Measurements from ENCODE around the gene SPRR2G. TPM values are rescaled to one million over a fixed set of nuclear protein-coding genes. Genes with fewer than 3 reads are reported as not detected.

SPRR2G gene
- total and polyA plus RNA-seq, 2 experiments from 2014 or later = not detected

GRCh38 chr1:153168686-153169085 lies 18.0 kb upstream of the SPRR2G start:
- H3K4me1 Mint-ChIP-seq = no peaks in the 10 kb centered on the region; the same call in 2 of the 3 replicates
- no peaks in the 10 kb centered on the region for H3K27me3 ChIP-seq (ENCODE audit: insufficient read depth)
- no peaks in the 10 kb centered on the region; the same call in none of the 3 replicates for H3K9me3 Mint-ChIP-seq

GRCh38 chr1:153155541-153155940 lies 4.9 kb upstream of the SPRR2G start:
- no peaks in the 10 kb centered on the region for H3K27me3 ChIP-seq (ENCODE audit: insufficient read depth)
- TF ChIP-seq REST (IDR thresholded peaks at IDR 0.05; ENCODE audit: unreplicated experiment) = no peak
- TF ChIP-seq JUNB (IDR thresholded peaks at IDR 0.05; ENCODE audit: unreplicated experiment) = no peak
- TF ChIP-seq EZH2phosphoT487 (IDR thresholded peaks at IDR 0.05; ENCODE audit: unreplicated experiment) = no peak

More at GRCh38 chr1:153168686-153169085, 18.0 kb upstream of the SPRR2G start:
- Histone ChIP-seq H3K79me2 (replicated peaks; ENCODE audit: insufficient read depth) (no peaks in the 10 kb centered on the region), H3K4me3 (no peak overlapping the region), H3K36me3 (ENCODE audit: insufficient read depth) (no peaks in the 10 kb centered on the region), H3F3A (replicated peaks; ENCODE audit: low read depth) (no peaks in the 10 kb centered on the region), H2AFZ (no peak overlapping the region), H3K4me1 (ENCODE audit: insufficient read depth) (no peaks in the 10 kb centered on the region), H3K9me2 (ENCODE audit: insufficient read depth) (peaks cover 34% of the 10 kb centered on the region), H4K20me1 (replicated peaks; ENCODE audit: insufficient read depth) (no peaks in the 10 kb centered on the region), H3K27ac (ENCODE audit: low read depth) (no peak overlapping the region), H3K4me2 (no peak overlapping the region)
- H3K27ac Mint-ChIP-seq = no peak overlapping the region
- H3K4me3 Mint-ChIP-seq = no peak overlapping the region
- ATAC-seq (no peak), DNase-seq (ENCODE audit: low spot score) (no peak)
- H3K36me3 Mint-ChIP-seq (ENCODE audit: low read depth) = no peaks in the 10 kb centered on the region
- peaks cover 3% of the 10 kb centered on the region for H3K27me3 Mint-ChIP-seq (ENCODE audit: insufficient read depth, low read depth, poor library complexity)
- no peak for TF ChIP-seq REST (IDR thresholded peaks at IDR 0.05; ENCODE audit: unreplicated experiment)

More at GRCh38 chr1:153155541-153155940, 4.9 kb upstream of the SPRR2G start:
- H3K79me2 ChIP-seq (replicated peaks; ENCODE audit: insufficient read depth) = no peaks in the 10 kb centered on the region
- no peak overlapping the region for H3K27ac Mint-ChIP-seq
- no peak overlapping the region for H3K4me3 ChIP-seq
- peaks cover 13% of the 10 kb centered on the region; the same call in 1 of the 2 replicates for H3K36me3 ChIP-seq (ENCODE audit: insufficient read depth)
- ATAC-seq (no peak), DNase-seq (ENCODE audit: low spot score) (no peak)
- no peaks in the 10 kb centered on the region for H4K20me1 ChIP-seq (replicated peaks; ENCODE audit: insufficient read depth)
- no peak overlapping the region for H3K27ac ChIP-seq (ENCODE audit: low read depth)
- no peaks in the 10 kb centered on the region for H3K27me3 Mint-ChIP-seq (ENCODE audit: insufficient read depth, low read depth, poor library complexity)
- H3F3A ChIP-seq (replicated peaks; ENCODE audit: low read depth) = no peaks in the 10 kb centered on the region
- H3K9me2 ChIP-seq (ENCODE audit: insufficient read depth) = 0 out of 2 replicates have a peak, but pooled peaks cover 4% of the 10 kb centered on the region
- peaks cover 34% of the 10 kb centered on the region for H3K9me3 Mint-ChIP-seq
- H2AFZ ChIP-seq = 0 out of 2 replicates have a peak overlapping the region, but pooled peaks have one; percentile 48
- no peak overlapping the region for H3K4me3 Mint-ChIP-seq
- H3K36me3 Mint-ChIP-seq (ENCODE audit: low read depth) = peaks cover 30% of the 10 kb centered on the region
- H3K4me2 ChIP-seq = no peak overlapping the region
- H3K4me1 Mint-ChIP-seq = no peaks in the 10 kb centered on the region
- H3K4me1 ChIP-seq (ENCODE audit: insufficient read depth) = no peaks in the 10 kb centered on the region
